Common myeloid progenitor, CD34-positive (primary cell): ENCODE measurements around the gene OR6C3.
"Not testable (repeated sequence)": the region's sequence is repeated elsewhere in the genome, so short reads cannot be mapped to it uniquely, and the experiment has no call there.

Source experiments
- CTCF ChIA-PET: fragments of 350-600 bp; sonication (Branson Sonifier 250); formaldehyde crosslinking; loops from one replicate; lab custom pipeline; 2021; ENCODE audit warnings: antibody characterized with exemption; lab: Charles Lee
- POLR2A ChIA-PET: fragments of 350-600 bp; sonication (Branson Sonifier 250); formaldehyde crosslinking; loops from one replicate; lab custom pipeline; 2021; ENCODE audit warnings: antibody characterized with exemption; lab: Charles Lee
- DNase-seq, 3 donors: peaks; one replicate each; pipeline versions ENCODE4 v3.0.0 to v3.0.0-alpha.2; 2013
- H3K27ac ChIP-seq, 2 experiments: 1 replicate in 1 of 2; 2 replicates in 1 of 2; pipeline ENCODE4 v1.7.0; 2013; ENCODE audit warnings: inconsistent platforms in 2 of 2, low read length in 2 of 2, mild to moderate bottlenecking in 2 of 2, low read depth in 1 of 2, moderate library complexity in 1 of 2; ENCODE audit not compliant: severe bottlenecking in 2 of 2, insufficient read depth in 1 of 2, poor library complexity in 1 of 2
- H3K27me3 ChIP-seq, 5 experiments: replicated peaks in 2 of 5; 1 replicate in 3 of 5; 2 replicates in 2 of 5; pipeline versions ENCODE4 v1.6.1 to v1.7.0; 2013; ENCODE audit warnings: low read length in 4 of 5, mild to moderate bottlenecking in 2 of 5, moderate library complexity in 2 of 5, inconsistent platforms in 1 of 5; ENCODE audit not compliant: insufficient read depth in 5 of 5, control insufficient read depth in 4 of 5
- H3K36me3 ChIP-seq, 4 experiments: 1 replicate in 2 of 4; 2 replicates in 2 of 4; pipeline versions ENCODE4 v1.6.1 to v1.7.0; 2013; ENCODE audit warnings: low read length in 3 of 4, control low read depth in 1 of 4, mild to moderate bottlenecking in 1 of 4; ENCODE audit not compliant: control insufficient read depth in 4 of 4, insufficient read depth in 4 of 4
- H3K4me1 ChIP-seq, 4 experiments: 1 replicate in 3 of 4; 2 replicates in 1 of 4; pipeline versions ENCODE4 v1.6.1 to v1.7.1; 2013; ENCODE audit warnings: low read length in 3 of 4, mild to moderate bottlenecking in 3 of 4, control low read depth in 1 of 4, inconsistent platforms in 1 of 4, moderate library complexity in 1 of 4; ENCODE audit not compliant: control insufficient read depth in 4 of 4, insufficient read depth in 4 of 4; ENCODE audit errors: control extremely low read depth in 1 of 4
- H3K4me3 ChIP-seq, 7 experiments: 1 replicate in 4 of 7; 2 replicates in 3 of 7; pipeline versions ENCODE4 v1.5.1 to v1.7.0; 2013; ENCODE audit warnings: mild to moderate bottlenecking in 7 of 7, low read length in 6 of 7, moderate library complexity in 6 of 7, inconsistent platforms in 2 of 7, low read depth in 2 of 7, control low read depth in 1 of 7; ENCODE audit not compliant: insufficient read depth in 4 of 7, control insufficient read depth in 1 of 7; ENCODE audit errors: extremely low read depth in 1 of 7
- H3K9me3 ChIP-seq, 5 experiments: 1 replicate in 4 of 5; 2 replicates in 1 of 5; pipeline versions ENCODE4 v1.6.1 to v1.7.1; 2013; ENCODE audit warnings: low read length in 4 of 5, mild to moderate bottlenecking in 2 of 5, inconsistent platforms in 1 of 5, low read depth in 1 of 5, moderate library complexity in 1 of 5; ENCODE audit not compliant: control insufficient read depth in 4 of 5, insufficient read depth in 2 of 5; ENCODE audit errors: control extremely low read depth in 1 of 5
- WGBS: methylation state at CpG from one replicate; pipeline ENCODE4 v1.1.5; 2013; ENCODE audit not compliant: insufficient coverage; 5-methylcytosine and 5-hydroxymethylcytosine counted together

The OR6C3 gene

GRCh38 chr12:55336002-55336401 lies 5.5 kb downstream of the OR6C3 start:
- no peaks in the 10 kb centered on the region for H3K36me3 ChIP-seq
- WGBS: 99% methylated on average over 6 of the region's 10 CpGs
- peaks cover 0 to 6% (median 3%) of the 10 kb centered on the region in 5 experiments for H3K27me3 ChIP-seq
- DNase-seq: no peak
- ChIA-PET CTCF (no interaction called here), POLR2A (no interaction called here)
- no peak overlapping the region for H3K27ac ChIP-seq
- no peaks in the 10 kb centered on the region for H3K9me3 ChIP-seq
- H3K4me1 ChIP-seq: no peaks in the 10 kb centered on the region
- no peak overlapping the region for H3K4me3 ChIP-seq

DNA sequence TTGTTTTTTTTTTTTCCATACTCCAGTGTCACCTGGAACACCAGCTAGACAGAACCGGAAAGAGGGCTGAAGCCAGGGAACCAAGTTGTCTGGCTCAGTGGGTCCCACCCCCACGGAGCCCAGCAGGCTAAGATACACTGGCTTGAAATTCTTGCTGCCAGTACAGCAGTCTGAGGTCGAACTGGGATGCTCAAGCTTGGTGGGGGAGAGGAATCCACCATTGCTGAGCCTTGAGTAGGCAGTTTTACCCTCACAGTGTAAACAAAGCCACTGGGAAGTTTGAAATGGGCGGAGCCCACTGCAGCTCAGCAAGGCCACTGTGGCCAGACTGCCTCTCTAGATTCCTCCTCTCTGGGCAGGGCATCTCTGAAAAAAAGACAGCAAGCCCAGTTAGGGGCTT lies 24.8 kb downstream of the OR6C3 start:
- H3K9me3 ChIP-seq, POLR2A ChIA-PET, H3K4me3 ChIP-seq, H3K36me3 ChIP-seq, H3K27ac ChIP-seq, DNase-seq, CTCF ChIA-PET, H3K27me3 ChIP-seq, H3K4me1 ChIP-seq: not testable (repeated sequence)
- WGBS: 77% methylated on average over 3 of the region's 4 CpGs

GRCh38 chr12:55362675-55363074 lies 32.1 kb downstream of the OR6C3 start, which contains the start of gene OR6C75:
Gene OR6C75 (plus strand): TSS chr12:55362975. CDS start chr12:55365111, 2,136 bp downstream.
- no CpG with 5 or more reads among the region's 4 CpGs for WGBS

DNA sequence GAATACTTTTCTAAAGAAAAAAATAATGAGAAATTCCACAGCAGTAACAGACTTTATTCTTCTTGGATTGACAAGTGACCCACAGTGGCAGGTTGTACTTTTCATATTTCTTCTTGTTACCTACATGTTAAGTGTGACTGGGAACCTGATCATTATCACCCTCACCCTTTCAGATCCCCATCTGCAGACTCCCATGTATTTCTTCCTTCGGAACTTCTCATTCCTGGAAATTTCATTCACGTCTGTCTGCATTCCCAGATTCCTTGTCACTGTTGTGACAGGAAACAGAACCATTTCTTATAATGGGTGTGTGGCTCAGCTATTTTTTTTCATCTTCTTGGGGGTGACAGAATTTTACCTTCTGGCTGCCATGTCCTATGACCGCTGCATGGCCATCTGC lies 34.5 kb downstream of the OR6C3 start:
- Histone ChIP-seq H3K36me3 (no peaks in the 10 kb centered on the region), H3K27ac (no peak overlapping the region), H3K4me1 (no peaks in the 10 kb centered on the region), H3K27me3 (peaks cover 0 to 6% (median 0%) of the 10 kb centered on the region in 5 experiments), H3K4me3 (no peak overlapping the region), H3K9me3 (no peaks in the 10 kb centered on the region)
- 100% methylated on average over 1 of the region's 3 CpGs for WGBS
- DNase-seq: no peak
- CTCF ChIA-PET: interaction anchor here (1.2 kb wide), 1 partner anchor 11 kb away, joined by 3 read pairs; no protein-coding TSS in a partner anchor
- POLR2A ChIA-PET: no interaction called here

More at GRCh38 chr12:55362675-55363074, 32.1 kb downstream of the OR6C3 start, which contains the start of gene OR6C75:
- no peak for DNase-seq
- no peaks in the 10 kb centered on the region for H3K36me3 ChIP-seq
- peaks cover 0 to 6% (median 0%) of the 10 kb centered on the region in 5 experiments for H3K27me3 ChIP-seq
- ChIA-PET CTCF (no interaction called here), POLR2A (no interaction called here)
- H3K4me3 ChIP-seq: no peak within 1 kb of the TSS
- no peak within 1 kb of the TSS for H3K27ac ChIP-seq
- no peaks in the 10 kb centered on the region for H3K9me3 ChIP-seq
- no peaks in the 10 kb centered on the region for H3K4me1 ChIP-seq

DNA sequence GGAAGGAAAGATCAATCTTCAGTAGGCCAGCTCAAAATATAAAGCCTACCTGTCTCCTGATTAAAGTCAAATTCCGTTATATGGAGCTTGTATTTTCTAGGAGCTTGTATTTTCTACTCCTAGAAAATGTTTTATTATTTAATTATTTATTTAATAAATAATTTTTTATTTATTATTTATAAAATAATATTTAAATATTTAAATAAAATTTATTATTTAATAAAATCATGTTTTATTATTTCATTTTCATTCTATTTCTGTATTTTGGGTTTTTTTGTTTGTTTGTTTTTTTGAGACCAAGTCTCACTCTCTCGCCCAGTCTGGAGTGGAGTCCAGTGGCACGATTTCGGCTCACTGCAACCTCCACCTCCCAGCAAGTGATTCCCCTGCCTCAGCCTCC lies 42.0 kb downstream of the OR6C3 start:
- no peaks in the 10 kb centered on the region for H3K4me1 ChIP-seq
- H3K27ac ChIP-seq: no peak overlapping the region
- ChIA-PET CTCF (no interaction called here), POLR2A (no interaction called here)
- no peaks in the 10 kb centered on the region for H3K36me3 ChIP-seq
- no peak for DNase-seq
- no peaks in the 10 kb centered on the region for H3K27me3 ChIP-seq
- H3K4me3 ChIP-seq: no peak overlapping the region
- no peaks in the 10 kb centered on the region for H3K9me3 ChIP-seq
- WGBS: no CpG with 5 or more reads among the region's 4 CpGs
